Measurements from ENCODE around the gene ANO7.

The ANO7 gene

GRCh38 chr2:241157841-241158545 lies 30.5 kb upstream of the ANO7 start:
- no peak for DNase-seq

GRCh38 chr2:241158546-241158900 lies 30.0 kb upstream of the ANO7 start:
- no peak for DNase-seq

GRCh38 chr2:241159116-241159515 lies 29.4 kb upstream of the ANO7 start:
- no peak for DNase-seq

DNA sequence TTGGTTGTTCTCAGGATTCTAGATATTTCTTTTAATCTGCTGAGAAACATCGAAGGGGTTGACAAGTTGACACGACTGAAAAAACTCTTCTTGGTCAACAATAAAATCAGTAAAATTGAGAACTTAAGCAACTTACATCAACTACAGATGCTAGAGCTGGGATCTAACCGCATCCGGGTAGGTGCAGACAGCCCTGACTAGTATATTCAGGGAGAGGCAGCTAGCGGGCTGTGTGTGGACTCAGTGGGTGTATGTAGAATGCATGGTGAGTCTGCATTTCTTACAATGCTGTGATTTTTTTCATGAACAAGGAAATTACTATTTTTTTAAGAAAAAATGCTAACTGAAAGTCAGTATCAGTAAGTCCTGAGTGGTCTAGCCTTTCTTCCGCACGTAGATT lies 28.2 kb upstream of the ANO7 start:
- DNase-seq, result no peak

DNA sequence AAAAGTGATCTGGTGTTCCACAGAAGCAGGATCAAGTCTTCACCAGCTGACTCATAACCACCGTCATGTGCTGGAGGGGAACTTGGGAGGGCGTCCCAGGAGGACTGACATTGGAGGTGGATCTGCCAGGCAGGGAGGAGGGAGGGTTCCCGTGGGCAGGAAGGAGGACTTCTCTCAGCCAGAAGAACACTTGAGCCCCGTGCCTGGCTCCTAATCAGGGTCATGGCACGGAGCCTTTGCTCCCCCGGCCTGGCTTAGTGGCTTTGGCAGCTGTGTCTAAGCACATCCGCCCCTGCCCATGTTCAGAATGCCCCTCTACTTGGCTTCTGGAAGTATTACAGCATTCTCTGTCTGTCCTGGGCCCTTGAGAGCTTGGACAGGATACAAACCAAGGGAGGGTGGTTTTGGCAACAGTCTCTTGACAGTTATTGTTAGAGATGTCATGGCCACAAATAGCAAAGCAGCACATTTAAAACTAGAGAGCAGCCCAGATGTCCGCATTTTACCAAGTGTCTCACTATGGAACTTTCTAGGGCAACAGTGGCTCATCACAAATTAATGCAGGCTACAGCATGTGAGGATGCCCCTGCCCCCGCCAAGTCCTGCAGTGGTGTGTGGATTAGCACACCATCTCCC lies 26.7 kb upstream of the ANO7 start:
- DNase-seq, result no peak

GRCh38 chr2:241163601-241164118 lies 24.8 kb upstream of the ANO7 start:
- DNase-seq, result no peak

DNA sequence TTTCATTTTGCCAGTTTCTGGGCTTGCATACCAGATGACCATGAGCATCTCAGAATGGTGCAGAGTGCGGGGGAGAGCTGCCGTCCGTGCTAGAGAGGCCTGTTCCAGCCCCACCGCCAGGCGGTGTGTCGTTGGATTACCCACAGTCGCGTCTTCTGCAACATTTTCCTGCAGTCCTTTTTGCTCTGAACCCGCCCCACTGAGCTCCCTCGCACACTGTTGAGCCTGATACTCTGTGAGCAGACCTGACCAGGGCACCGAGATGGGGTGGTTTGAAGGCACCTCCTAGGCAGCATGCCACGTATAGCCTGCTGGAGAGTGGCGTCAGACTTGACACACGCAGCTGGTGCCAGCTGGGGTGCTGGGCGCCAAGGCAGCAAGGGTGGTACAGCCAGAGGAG lies 20.1 kb upstream of the ANO7 start:
- no peak for DNase-seq

DNA sequence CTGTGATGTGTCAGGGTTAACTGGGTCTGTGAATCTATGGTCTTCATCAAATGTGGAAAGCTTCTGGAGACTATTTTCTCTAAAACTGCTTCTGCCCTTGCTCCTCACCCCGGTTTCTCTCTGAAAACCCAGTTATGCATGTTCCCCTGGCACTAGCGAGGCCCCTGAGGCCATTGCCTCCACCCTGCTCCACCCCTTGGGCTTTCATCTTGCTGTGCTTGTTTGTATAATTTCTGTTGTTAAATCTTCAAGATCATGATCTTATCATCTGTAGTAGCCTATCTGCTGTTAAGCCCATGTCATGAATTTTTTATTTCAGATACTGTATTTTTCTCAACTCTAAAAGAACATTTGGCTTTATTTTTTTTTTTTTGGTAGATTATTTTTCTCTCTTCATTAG lies 14.9 kb upstream of the ANO7 start:
- DNase-seq, result no peak

- DNase-seq, result no peak
Observed at GRCh38 chr2:241177526-241178334, 10.7 kb upstream of the ANO7 start.

- DNase-seq, result no peak
Observed at GRCh38 chr2:241178961-241179360, 9.5 kb upstream of the ANO7 start.

DNA sequence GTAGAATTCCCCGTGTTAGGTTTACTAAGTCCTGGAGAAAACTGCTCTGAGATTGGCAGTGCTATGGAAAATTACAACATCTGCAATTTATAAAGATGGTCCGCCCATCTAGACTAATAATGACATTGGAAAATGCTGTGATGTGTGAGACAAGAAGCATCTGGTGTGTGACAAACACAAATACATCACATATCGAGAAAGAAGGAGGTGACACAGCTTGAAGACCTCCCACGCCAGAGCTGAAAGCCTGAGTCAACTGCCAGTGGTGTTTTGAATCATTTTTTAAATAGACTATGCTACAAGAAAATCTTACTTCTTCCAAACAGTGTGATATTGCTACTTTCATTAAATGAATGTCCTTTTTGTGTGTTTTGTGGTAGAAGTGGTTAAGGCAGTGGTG lies 8.6 kb upstream of the ANO7 start:
- DNase-seq, result peak; percentile 62

GRCh38 chr2:241180495-241180894 lies 8.0 kb upstream of the ANO7 start:
- DNase-seq, result no peak

GRCh38 chr2:241182126-241182525 lies 6.4 kb upstream of the ANO7 start:
- DNase-seq, result no peak

GRCh38 chr2:241182531-241183133 lies 5.8 kb upstream of the ANO7 start:
- DNase-seq, result no peak

- no peak for DNase-seq
Observed at GRCh38 chr2:241183221-241183620, 5.3 kb upstream of the ANO7 start.

GRCh38 chr2:241184901-241185300 lies 3.6 kb upstream of the ANO7 start:
- no peak for DNase-seq

GRCh38 chr2:241185961-241186360 lies 2.5 kb upstream of the ANO7 start:
- DNase-seq, result no peak

- no peak for DNase-seq
Observed at GRCh38 chr2:241187101-241187917, 1.2 kb upstream of the ANO7 start.

DNA sequence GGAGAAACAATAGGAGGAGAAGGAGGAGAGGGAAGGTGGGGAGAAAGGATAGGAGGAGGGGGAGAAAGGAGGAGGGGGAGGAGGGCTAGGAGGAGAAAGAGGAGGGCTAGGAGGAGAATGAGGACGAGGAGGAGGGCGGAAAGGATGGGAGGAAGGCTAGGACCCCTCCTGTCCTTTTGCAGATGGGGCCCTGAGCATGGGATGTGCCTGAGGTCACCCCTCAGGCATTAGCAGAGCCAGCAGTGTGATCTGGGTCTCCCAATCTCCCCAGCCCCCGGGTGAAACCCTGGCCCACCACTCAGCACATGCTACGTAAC lies 601 bp upstream of the ANO7 start:
- DNase-seq, result no peak

DNA sequence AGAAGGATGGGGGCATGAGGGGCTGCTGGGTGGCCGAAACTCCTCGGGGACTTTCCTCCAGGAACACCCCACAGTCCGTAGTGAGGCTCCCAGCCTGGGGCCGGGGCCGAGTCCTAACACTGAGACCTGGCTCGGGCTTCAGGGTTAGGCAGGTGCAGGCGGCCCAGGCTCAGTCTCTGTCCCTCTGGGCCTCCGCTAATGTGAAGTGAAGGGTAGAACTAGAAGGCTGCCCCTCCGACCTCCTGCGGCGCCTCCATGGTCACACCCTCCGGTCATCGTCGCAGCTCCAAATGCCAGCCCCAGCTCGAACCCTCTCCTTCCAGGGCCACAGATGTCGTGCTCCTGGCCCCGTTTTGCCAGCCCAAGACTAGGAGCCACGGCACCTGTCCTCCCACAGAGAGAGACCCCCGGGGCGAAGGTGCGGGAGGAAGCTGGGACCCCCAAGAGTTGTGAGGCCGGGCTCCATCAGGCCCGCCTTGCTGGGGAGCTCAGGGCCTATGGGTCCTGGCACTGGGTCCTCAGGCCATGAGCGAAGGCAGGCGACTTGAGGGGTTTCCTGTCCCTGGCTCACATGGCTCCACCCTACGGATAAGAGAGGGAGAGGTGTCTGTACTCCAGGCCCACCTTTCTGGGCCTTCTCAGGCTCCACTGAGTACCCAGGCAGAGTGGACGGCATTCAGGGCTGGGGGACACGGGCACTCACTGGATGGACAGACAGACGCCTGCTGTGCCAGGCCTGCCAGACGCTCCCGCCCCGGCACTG lies 797 bp downstream of the ANO7 start:
- no peak for DNase-seq

DNA sequence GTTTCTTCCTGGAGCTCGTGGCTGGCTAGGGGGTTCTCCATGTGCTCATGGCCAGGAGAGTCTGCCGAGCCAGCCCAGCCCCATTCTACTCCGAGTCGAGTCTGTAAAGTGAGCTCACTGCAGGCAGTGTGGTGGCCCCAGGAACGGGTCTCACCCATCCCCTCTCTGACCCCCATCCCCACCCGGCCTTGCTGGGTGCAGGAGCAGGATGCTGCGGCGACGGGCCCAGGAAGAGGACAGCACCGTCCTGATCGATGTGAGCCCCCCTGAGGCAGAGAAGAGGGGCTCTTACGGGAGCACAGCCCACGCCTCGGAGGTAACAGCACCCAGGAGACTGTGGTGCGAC lies 1.4 kb downstream of the ANO7 start:
- DNase-seq, result no peak
